ENCODE results near the gene SNRNP25. TPM values are rescaled to one million over a fixed set of nuclear protein-coding genes. Genes with fewer than 3 reads are reported as not detected.

SNRNP25 gene
- total and polyA plus RNA-seq, 9 of the 15 experiments (the other 6 are each of a cell fraction or from before 2014, with no cell fraction given), result 59.0 to 176 (median 108) TPM

- TF ChIP-seq, protein P1, sequence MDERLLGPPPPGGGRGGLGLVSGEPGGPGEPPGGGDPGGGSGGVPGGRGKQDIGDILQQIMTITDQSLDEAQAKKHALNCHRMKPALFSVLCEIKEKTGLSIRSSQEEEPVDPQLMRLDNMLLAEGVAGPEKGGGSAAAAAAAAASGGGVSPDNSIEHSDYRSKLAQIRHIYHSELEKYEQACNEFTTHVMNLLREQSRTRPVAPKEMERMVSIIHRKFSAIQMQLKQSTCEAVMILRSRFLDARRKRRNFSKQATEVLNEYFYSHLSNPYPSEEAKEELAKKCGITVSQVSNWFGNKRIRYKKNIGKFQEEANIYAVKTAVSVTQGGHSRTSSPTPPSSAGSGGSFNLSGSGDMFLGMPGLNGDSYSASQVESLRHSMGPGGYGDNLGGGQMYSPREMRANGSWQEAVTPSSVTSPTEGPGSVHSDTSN (CRISPR knock-in tag; IDR thresholded peaks at IDR 0.05; ENCODE audit: low read depth), result no peak
- TF ChIP-seq, protein P1 (tag; conservative IDR thresholded peaks at IDR 0.05; ENCODE audit: low read depth), result no peak
- TF ChIP-seq, protein P2, sequence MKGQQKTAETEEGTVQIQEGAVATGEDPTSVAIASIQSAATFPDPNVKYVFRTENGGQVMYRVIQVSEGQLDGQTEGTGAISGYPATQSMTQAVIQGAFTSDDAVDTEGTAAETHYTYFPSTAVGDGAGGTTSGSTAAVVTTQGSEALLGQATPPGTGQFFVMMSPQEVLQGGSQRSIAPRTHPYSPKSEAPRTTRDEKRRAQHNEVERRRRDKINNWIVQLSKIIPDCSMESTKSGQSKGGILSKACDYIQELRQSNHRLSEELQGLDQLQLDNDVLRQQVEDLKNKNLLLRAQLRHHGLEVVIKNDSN (CRISPR knock-in tag; IDR thresholded peaks at IDR 0.05), result peak; percentile 69
- TF ChIP-seq ZNF76 (CRISPR knock-in tag; IDR thresholded peaks at IDR 0.05; ENCODE audit: borderline replicate concordance), result no peak
- TF ChIP-seq KAT8 (IDR thresholded peaks at IDR 0.05; ENCODE audit: low read depth), result no peak
- 0 out of 2 replicates have a peak, but pooled peaks have one; percentile 44 for TF ChIP-seq SAFB (IDR thresholded peaks at IDR 0.05; ENCODE audit: borderline replicate concordance, low read depth, low read length)
- no peak for TF ChIP-seq ZNF449 (CRISPR knock-in tag; IDR thresholded peaks at IDR 0.05)
- no peak for TF ChIP-seq NFE2 (IDR thresholded peaks at IDR 0.05; ENCODE audit: low read depth)
- TF ChIP-seq RUNX1 (IDR thresholded peaks at IDR 0.05; ENCODE audit: low read depth), result no peak
- TF ChIP-seq HEY1 (CRISPR knock-in tag; IDR thresholded peaks at IDR 0.05; ENCODE audit: borderline replicate concordance), result no peak
- TF ChIP-seq SRSF3 (IDR thresholded peaks at IDR 0.05; ENCODE audit: insufficient read depth, low read length), result no peak
- no peak for TF ChIP-seq ZNF318 (IDR thresholded peaks at IDR 0.05; ENCODE audit: borderline replicate concordance in 1 of 2, low read depth in 1 of 2)
- TF ChIP-seq CBX5 (IDR thresholded peaks at IDR 0.05; ENCODE audit: borderline replicate concordance, low read depth), result no peak
- no peak for TF ChIP-seq ZC3H11A (IDR thresholded peaks at IDR 0.05; ENCODE audit: low read depth, low read length)
- 0 out of 2 replicates have a peak, but pooled peaks have one; percentile 22 for TF ChIP-seq HCFC1 (IDR thresholded peaks at IDR 0.05; ENCODE audit: low read depth, low read length)
Measured at GRCh38 chr16:77807-78443, 24.3 kb downstream of the SNRNP25 start, which contains the start of gene MPG (continued).
